GM23338 (cell line): ENCODE measurements around the gene IGSF11. TPM values are rescaled to one million over a fixed set of nuclear protein-coding genes. Genes with fewer than 3 reads are reported as not detected.

Experiments
- ATAC-seq: fragments of 200-7000 bp; cut with Tn5 transposase; 3 replicates; pipeline ENCODE4 v1.9.1; 2020
- DNase-seq: peaks from one replicate; pipeline ENCODE4 v3.0.0-alpha.2; 2015; ENCODE audit warnings: low spot score
- H2AFZ ChIP-seq: fragments of 200-600 bp; sonication (generic); 2 replicates; pipeline ENCODE4 v1.8.0; 2016; ENCODE audit warnings: antibody characterized with exemption, mild to moderate bottlenecking, moderate library complexity
- H3F3A ChIP-seq: fragments of 200-600 bp; sonication (generic); replicated peaks from 2 replicates; pipeline ENCODE4 v1.8.0; 2017; ENCODE audit warnings: antibody characterized with exemption, mixed run types, low read depth
- H3K27ac ChIP-seq: fragments of 200-600 bp; sonication (generic); 2 replicates; pipeline ENCODE4 v1.6.1; 2016; ENCODE audit warnings: low read depth
- H3K27me3 ChIP-seq: fragments of 200-600 bp; sonication (generic); 2 replicates; pipeline ENCODE4 v1.8.0; 2016; ENCODE audit warnings: mild to moderate bottlenecking, mixed run types, moderate library complexity; ENCODE audit not compliant: insufficient read depth
- H3K36me3 ChIP-seq: fragments of 200-600 bp; sonication (generic); 2 replicates; pipeline ENCODE4 v1.8.0; 2016; ENCODE audit warnings: mild to moderate bottlenecking; ENCODE audit not compliant: insufficient read depth
- H3K4me1 ChIP-seq: fragments of 200-600 bp; sonication (generic); 2 replicates; pipeline ENCODE4 v1.8.0; 2016; ENCODE audit warnings: mild to moderate bottlenecking, moderate library complexity; ENCODE audit not compliant: insufficient read depth
- H3K4me2 ChIP-seq: fragments of 200-600 bp; sonication (generic); 2 replicates; pipeline ENCODE4 v1.7.1; 2017; ENCODE audit warnings: mixed run types
- H3K4me3 ChIP-seq: fragments of 200-600 bp; sonication (generic); 2 replicates; pipeline ENCODE4 v1.6.1; 2016; ENCODE audit warnings: mixed run types
- H3K79me2 ChIP-seq: fragments of 200-600 bp; sonication (generic); replicated peaks from 2 replicates; pipeline ENCODE4 v1.8.0; 2017; ENCODE audit warnings: mild to moderate bottlenecking; ENCODE audit not compliant: insufficient read depth
- H3K9me2 ChIP-seq: fragments of 200-600 bp; sonication (generic); 2 replicates; pipeline ENCODE4 v1.8.0; 2017; ENCODE audit not compliant: insufficient read depth
- H4K20me1 ChIP-seq: fragments of 200-600 bp; sonication (generic); replicated peaks from 2 replicates; pipeline ENCODE4 v1.8.0; 2017; ENCODE audit warnings: mild to moderate bottlenecking; ENCODE audit not compliant: insufficient read depth
- H3K27ac Mint-ChIP-seq: 2 replicates; pipeline ENCODE4 v1.8.0; 2020; ENCODE audit warnings: inconsistent platforms, mild to moderate bottlenecking, moderate library complexity, mixed read lengths
- H3K27me3 Mint-ChIP-seq: 3 replicates; pipeline ENCODE4 v1.8.0; 2022; ENCODE audit warnings: low read depth, mild to moderate bottlenecking, moderate library complexity, mixed read lengths, inconsistent platforms; ENCODE audit not compliant: insufficient read depth, poor library complexity
- H3K36me3 Mint-ChIP-seq: 3 replicates; pipeline ENCODE4 v1.8.0; 2021; ENCODE audit warnings: low read depth, mild to moderate bottlenecking, inconsistent platforms, moderate library complexity, mixed read lengths
- H3K4me1 Mint-ChIP-seq: 3 replicates; pipeline ENCODE4 v1.8.0; 2020; ENCODE audit warnings: mild to moderate bottlenecking, inconsistent platforms, mixed read lengths
- H3K4me3 Mint-ChIP-seq: 3 replicates; pipeline ENCODE4 v1.8.0; 2021; ENCODE audit warnings: moderate library complexity, mild to moderate bottlenecking, inconsistent platforms, mixed read lengths
- H3K9me3 Mint-ChIP-seq: 3 replicates; pipeline ENCODE4 v1.8.0; 2020; ENCODE audit warnings: moderate library complexity, mild to moderate bottlenecking, inconsistent platforms, mixed read lengths
- CREB1 ChIP-seq: fragments of 250-450 bp; sonication (Bioruptor Pico); IDR thresholded peaks from 2 replicates; pipeline ENCODE4 v1.5.0; 2020; ENCODE audit warnings: low read depth, mild to moderate bottlenecking, moderate library complexity
- EZH2 ChIP-seq: fragments of 200-600 bp; sonication (generic); IDR thresholded peaks from one replicate; pipeline ENCODE4 v1.8.0; 2017; ENCODE audit warnings: antibody characterized with exemption, mild to moderate bottlenecking, low read depth; ENCODE audit not compliant: unreplicated experiment
- EZH2phosphoT487 ChIP-seq: fragments of 200-600 bp; sonication (generic); IDR thresholded peaks from one replicate; pipeline ENCODE4 v1.8.1; 2018; ENCODE audit warnings: antibody characterized with exemption; ENCODE audit not compliant: unreplicated experiment
- JUNB ChIP-seq: IDR thresholded peaks from one replicate; pipeline ENCODE4 v1.6.1; 2016; ENCODE audit warnings: antibody characterized with exemption; ENCODE audit not compliant: unreplicated experiment
- ZNF114 ChIP-seq: fragments of 250-450 bp; sonication (Bioruptor Pico); IDR thresholded peaks from 2 replicates; pipeline ENCODE4 v1.5.0; 2020; ENCODE audit warnings: mild to moderate bottlenecking, moderate library complexity
- polyA plus RNA-seq: library from polyadenylated mRNA; unstranded; fragments of >200 nt; fragmentation: Nextera tagmentation; extraction: Ambion mirVana; gene quantifications from 2 replicates; pipeline ENCODE4 v1.2.1, GENCODE V29; 2016
- total RNA-seq: library from RNA; depleted of rRNA; stranded (reverse); fragments of >200 nt; shearing (Covaris generic); gene quantifications from 2 replicates; pipeline ENCODE4 v1.2.3, GENCODE V29; 2014
- TF ChIP-seq, protein P1 (sequence below): IDR thresholded peaks from 2 replicates; pipeline ENCODE4 v1.6.1; 2016; ENCODE audit warnings: antibody characterized with exemption
- TF ChIP-seq, protein P2 (sequence below), 2 experiments: fragments of 200-600 bp in 1 of 2; sonication (generic) in 1 of 2; conservative IDR thresholded peaks; 2 replicates each; pipeline versions ENCODE4 v1.5.1 to v1.6.1; 2016 to 2017; ENCODE audit warnings: antibody characterized with exemption in 2 of 2, low read depth in 2 of 2, mild to moderate bottlenecking in 2 of 2, moderate library complexity in 1 of 2
- TF ChIP-seq, protein P3 (sequence below): IDR thresholded peaks from one replicate; pipeline ENCODE4 v1.6.1; 2018; ENCODE audit warnings: antibody characterized with exemption; ENCODE audit not compliant: unreplicated experiment

Gene IGSF11
- total and polyA plus RNA-seq, 2 experiments from 2014 or later, result 0.68 to 1.8 TPM

DNA sequence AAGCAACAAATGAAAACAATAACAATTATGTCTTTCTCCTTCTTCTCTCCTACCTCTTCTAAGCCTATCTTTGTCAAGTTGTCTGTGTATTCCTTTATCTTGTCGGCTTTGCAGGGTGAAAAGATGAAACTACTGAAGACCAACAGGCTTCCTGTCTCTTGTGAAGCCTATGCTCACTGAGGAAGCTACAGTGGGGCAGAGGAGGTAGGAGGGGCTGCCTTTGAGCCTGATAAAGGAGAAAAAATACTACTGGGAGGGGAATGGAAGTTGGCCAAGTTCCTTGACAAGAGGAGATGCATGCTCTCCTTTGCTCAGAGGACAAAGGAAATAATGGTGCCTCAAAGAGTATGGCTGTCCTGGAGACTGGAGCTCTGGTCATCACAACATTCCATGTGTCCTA lies 92.0 kb downstream of the IGSF11 start:
- H3K4me1 Mint-ChIP-seq, result peaks cover 4% of the 10 kb centered on the region; the same call in 2 of the 3 replicates

More for the DNA sequence above, 92.0 kb downstream of the IGSF11 start:
- ATAC-seq (no peak), DNase-seq (no peak)
- H3F3A ChIP-seq, result no peaks in the 10 kb centered on the region
- Mint-ChIP-seq H3K9me3 (no peaks in the 10 kb centered on the region), H3K36me3 (no peaks in the 10 kb centered on the region), H3K27me3 (no peaks in the 10 kb centered on the region), H3K27ac (peak overlapping the region; percentile 63; the same call in 1 of the 2 replicates), H3K4me3 (no peak overlapping the region)
- H3K4me3 ChIP-seq, result no peak overlapping the region
- H3K79me2 ChIP-seq, result no peaks in the 10 kb centered on the region
- H3K27me3 ChIP-seq, result no peaks in the 10 kb centered on the region
- no peaks in the 10 kb centered on the region for H3K36me3 ChIP-seq
- H3K27ac ChIP-seq, result no peak overlapping the region
- peak overlapping the region; percentile 30; the same call in 1 of the 2 replicates for H2AFZ ChIP-seq
- no peaks in the 10 kb centered on the region for H3K4me1 ChIP-seq
- no peaks in the 10 kb centered on the region for H4K20me1 ChIP-seq
- no peak overlapping the region for H3K4me2 ChIP-seq
- no peaks in the 10 kb centered on the region for H3K9me2 ChIP-seq
- no peak for TF ChIP-seq JUNB
- TF ChIP-seq, protein P1, sequence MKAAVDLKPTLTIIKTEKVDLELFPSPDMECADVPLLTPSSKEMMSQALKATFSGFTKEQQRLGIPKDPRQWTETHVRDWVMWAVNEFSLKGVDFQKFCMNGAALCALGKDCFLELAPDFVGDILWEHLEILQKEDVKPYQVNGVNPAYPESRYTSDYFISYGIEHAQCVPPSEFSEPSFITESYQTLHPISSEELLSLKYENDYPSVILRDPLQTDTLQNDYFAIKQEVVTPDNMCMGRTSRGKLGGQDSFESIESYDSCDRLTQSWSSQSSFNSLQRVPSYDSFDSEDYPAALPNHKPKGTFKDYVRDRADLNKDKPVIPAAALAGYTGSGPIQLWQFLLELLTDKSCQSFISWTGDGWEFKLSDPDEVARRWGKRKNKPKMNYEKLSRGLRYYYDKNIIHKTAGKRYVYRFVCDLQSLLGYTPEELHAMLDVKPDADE, result no peak
- no peak for TF ChIP-seq CREB1
- TF ChIP-seq, protein P2, sequence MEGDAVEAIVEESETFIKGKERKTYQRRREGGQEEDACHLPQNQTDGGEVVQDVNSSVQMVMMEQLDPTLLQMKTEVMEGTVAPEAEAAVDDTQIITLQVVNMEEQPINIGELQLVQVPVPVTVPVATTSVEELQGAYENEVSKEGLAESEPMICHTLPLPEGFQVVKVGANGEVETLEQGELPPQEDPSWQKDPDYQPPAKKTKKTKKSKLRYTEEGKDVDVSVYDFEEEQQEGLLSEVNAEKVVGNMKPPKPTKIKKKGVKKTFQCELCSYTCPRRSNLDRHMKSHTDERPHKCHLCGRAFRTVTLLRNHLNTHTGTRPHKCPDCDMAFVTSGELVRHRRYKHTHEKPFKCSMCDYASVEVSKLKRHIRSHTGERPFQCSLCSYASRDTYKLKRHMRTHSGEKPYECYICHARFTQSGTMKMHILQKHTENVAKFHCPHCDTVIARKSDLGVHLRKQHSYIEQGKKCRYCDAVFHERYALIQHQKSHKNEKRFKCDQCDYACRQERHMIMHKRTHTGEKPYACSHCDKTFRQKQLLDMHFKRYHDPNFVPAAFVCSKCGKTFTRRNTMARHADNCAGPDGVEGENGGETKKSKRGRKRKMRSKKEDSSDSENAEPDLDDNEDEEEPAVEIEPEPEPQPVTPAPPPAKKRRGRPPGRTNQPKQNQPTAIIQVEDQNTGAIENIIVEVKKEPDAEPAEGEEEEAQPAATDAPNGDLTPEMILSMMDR (conservative IDR thresholded peaks at IDR 0.05; ENCODE audit: low read depth in 2 of 2), result no peak
- no peak for TF ChIP-seq EZH2
- TF ChIP-seq, protein P3, sequence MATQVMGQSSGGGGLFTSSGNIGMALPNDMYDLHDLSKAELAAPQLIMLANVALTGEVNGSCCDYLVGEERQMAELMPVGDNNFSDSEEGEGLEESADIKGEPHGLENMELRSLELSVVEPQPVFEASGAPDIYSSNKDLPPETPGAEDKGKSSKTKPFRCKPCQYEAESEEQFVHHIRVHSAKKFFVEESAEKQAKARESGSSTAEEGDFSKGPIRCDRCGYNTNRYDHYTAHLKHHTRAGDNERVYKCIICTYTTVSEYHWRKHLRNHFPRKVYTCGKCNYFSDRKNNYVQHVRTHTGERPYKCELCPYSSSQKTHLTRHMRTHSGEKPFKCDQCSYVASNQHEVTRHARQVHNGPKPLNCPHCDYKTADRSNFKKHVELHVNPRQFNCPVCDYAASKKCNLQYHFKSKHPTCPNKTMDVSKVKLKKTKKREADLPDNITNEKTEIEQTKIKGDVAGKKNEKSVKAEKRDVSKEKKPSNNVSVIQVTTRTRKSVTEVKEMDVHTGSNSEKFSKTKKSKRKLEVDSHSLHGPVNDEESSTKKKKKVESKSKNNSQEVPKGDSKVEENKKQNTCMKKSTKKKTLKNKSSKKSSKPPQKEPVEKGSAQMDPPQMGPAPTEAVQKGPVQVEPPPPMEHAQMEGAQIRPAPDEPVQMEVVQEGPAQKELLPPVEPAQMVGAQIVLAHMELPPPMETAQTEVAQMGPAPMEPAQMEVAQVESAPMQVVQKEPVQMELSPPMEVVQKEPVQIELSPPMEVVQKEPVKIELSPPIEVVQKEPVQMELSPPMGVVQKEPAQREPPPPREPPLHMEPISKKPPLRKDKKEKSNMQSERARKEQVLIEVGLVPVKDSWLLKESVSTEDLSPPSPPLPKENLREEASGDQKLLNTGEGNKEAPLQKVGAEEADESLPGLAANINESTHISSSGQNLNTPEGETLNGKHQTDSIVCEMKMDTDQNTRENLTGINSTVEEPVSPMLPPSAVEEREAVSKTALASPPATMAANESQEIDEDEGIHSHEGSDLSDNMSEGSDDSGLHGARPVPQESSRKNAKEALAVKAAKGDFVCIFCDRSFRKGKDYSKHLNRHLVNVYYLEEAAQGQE, result no peak
- TF ChIP-seq ZNF114 (CRISPR knock-in tag), result no peak
- TF ChIP-seq EZH2phosphoT487, result no peak
